Activated CD4-positive, alpha-beta T cell treated with anti-CD3 and anti-CD28 coated beads, Interleukin-2, amount 10 ng/mL, durations not matched to agents 24 days and 14 days (primary cell): ENCODE results near the gene LIPA. TPM values are rescaled to one million over a fixed set of nuclear protein-coding genes. Genes with fewer than 3 reads are reported as not detected.
"Not testable (repeated sequence)": the region's sequence is repeated elsewhere in the genome, so short reads cannot be mapped to it uniquely, and the experiment has no call there.

Source experiments
- DNase-seq: peaks from one replicate; pipeline ENCODE4 v3.0.0; 2022
- H3K27ac Mint-ChIP-seq: one replicate; pipeline ENCODE4 v1.8.0; 2022; ENCODE audit warnings: mild to moderate bottlenecking, mixed read lengths
- H3K27me3 Mint-ChIP-seq: one replicate; pipeline ENCODE4 v1.8.0; 2022; ENCODE audit warnings: mixed read lengths
- H3K36me3 Mint-ChIP-seq: one replicate; pipeline ENCODE4 v1.8.0; 2022; ENCODE audit warnings: low read depth, mild to moderate bottlenecking, mixed read lengths
- H3K4me1 Mint-ChIP-seq: one replicate; pipeline ENCODE4 v1.8.0; 2021; ENCODE audit warnings: mixed read lengths
- H3K4me3 Mint-ChIP-seq: one replicate; pipeline ENCODE4 v1.8.0; 2022; ENCODE audit warnings: mild to moderate bottlenecking, moderate library complexity, mixed read lengths
- H3K9me3 Mint-ChIP-seq: one replicate; pipeline ENCODE4 v1.8.0; 2021; ENCODE audit warnings: mixed read lengths
- intact Hi-C: fragments of 100-400 bp; cut with micrococcal nuclease; formaldehyde crosslinking; loops from one replicate; pipeline ENCODE4 v1.15.1; 2023
- total RNA-seq: library from RNA; stranded (reverse); gene quantifications from 2 replicates; pipeline ENCODE4 v1.2.3, GENCODE V29; 2022

Gene LIPA
- total RNA-seq, 1 donor from 2014 or later, result 9.1 TPM

DNA sequence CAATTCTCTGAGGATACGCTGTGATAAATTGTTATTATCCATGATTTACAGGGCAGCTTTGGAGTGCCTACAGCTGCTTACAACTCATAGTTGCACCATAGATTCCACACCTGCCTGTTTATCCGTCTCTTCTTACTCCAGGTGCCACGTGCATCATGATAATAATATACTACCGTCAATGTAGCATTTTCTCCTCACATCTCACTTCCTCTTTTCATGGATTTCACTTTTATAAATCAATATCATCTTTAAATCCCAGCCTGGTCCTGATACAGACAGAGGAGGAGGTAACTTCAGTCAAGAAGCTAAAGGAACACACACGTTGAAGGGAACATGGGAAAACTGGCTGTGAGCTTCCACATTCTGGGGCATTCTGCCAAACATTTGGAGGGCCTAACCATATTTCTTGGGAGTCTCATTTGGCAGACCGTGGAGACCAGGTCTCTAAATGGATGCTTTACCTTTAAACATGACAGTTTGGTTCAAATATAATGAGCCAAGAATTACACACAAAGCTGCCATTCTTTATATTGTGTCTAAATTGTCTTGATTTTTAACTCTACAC is 46.9 kb downstream of the LIPA start:
- Mint-ChIP-seq H3K27ac (no peak overlapping the region), H3K9me3 (no peaks in the 10 kb centered on the region), H3K36me3 (no peaks in the 10 kb centered on the region), H3K4me1 (peaks cover 15% of the 10 kb centered on the region), H3K4me3 (no peak overlapping the region), H3K27me3 (peaks cover 29% of the 10 kb centered on the region)
- no peak for DNase-seq
- intact Hi-C loops, result no loop called here

DNA sequence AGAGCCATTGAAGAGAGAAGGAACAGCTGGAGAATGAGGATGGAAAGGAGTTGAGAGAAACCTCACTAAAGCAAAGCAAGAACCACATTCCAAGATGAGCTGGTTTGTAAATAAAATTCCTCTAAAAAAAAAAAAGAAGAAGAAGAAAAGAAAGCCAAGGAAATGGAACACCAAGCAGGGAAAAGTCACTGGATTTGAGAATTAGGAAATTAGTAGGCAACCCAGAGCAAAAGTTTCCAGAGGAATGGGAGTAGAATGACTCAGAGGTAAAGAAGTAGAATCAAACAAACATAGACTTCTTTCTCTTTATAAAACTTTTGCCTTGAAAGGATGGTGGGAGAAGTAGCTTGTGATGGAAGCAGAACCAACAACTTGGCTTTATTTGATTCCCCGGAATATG is 48.3 kb downstream of the LIPA start:
- Mint-ChIP-seq H3K4me1 (peaks cover 15% of the 10 kb centered on the region), H3K27ac (no peak overlapping the region), H3K36me3 (no peaks in the 10 kb centered on the region), H3K9me3 (no peaks in the 10 kb centered on the region), H3K4me3 (no peak overlapping the region), H3K27me3 (peaks cover 27% of the 10 kb centered on the region)
- intact Hi-C loops, result no loop called here
- no peak for DNase-seq

DNA sequence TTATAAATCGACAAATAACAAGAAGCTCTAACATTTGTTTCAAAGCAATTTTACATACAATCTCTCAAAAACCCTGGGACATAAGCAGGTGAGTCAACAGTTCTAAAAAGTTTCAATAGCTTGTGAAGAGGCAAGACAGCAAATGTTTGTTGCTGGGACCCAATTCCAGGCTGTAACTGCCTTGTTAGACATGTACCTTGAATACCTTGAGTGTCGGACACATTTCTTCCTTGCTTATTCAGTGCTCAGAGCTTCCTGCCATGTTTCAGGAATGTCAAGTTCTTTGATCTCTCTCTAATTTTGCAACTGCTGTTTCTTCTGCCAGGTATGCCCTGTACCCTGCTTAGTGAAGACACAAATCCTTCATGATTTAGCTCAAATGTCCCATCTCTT is 49.5 kb downstream of the LIPA start:
- no peak overlapping the region for H3K27ac Mint-ChIP-seq
- H3K36me3 Mint-ChIP-seq, result no peaks in the 10 kb centered on the region
- peaks cover 11% of the 10 kb centered on the region for H3K4me1 Mint-ChIP-seq
- no peak overlapping the region for H3K4me3 Mint-ChIP-seq
- no peak for DNase-seq
- intact Hi-C loops, result no loop called here
- H3K9me3 Mint-ChIP-seq, result no peaks in the 10 kb centered on the region
- H3K27me3 Mint-ChIP-seq, result peaks cover 24% of the 10 kb centered on the region

DNA sequence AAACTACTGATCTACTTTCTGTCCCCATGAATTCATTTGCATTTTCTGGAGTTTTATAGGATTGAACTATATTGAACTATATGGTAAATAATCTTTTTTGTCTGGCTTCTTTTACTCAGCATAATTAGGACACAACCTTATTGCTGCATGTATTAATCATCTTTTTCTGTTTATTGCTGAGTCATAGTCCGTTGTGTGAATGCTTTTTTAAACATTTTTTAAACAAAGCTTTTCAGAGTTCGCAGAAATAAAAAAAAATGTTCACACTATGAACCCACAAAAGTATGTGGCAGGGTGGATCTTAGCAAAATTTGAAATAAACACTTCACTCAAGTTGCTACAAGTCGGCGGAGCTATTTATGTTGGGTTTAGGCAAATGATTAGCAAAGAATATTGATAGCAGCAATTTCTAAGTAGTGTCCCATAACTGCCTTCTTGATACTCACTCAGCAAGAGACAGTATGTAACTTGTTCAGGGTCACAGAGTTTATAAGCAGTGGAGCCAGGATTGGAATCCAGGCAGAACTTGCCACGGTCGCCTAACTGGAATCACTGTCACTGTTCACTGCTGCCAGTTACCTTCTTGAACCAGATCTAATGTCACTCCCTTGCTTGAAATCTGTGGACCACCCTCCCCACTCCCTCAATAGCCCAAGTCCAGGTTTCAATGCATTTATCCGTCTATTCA is 50.1 kb downstream of the LIPA start:
- H3K4me1 Mint-ChIP-seq, result peaks cover 6% of the 10 kb centered on the region
- no peak overlapping the region for H3K4me3 Mint-ChIP-seq
- DNase-seq, result no peak
- H3K36me3 Mint-ChIP-seq, result no peaks in the 10 kb centered on the region
- H3K27ac Mint-ChIP-seq, result no peak overlapping the region
- intact Hi-C loops, result no loop called here
- H3K9me3 Mint-ChIP-seq, result no peaks in the 10 kb centered on the region
- peaks cover 26% of the 10 kb centered on the region for H3K27me3 Mint-ChIP-seq

DNA sequence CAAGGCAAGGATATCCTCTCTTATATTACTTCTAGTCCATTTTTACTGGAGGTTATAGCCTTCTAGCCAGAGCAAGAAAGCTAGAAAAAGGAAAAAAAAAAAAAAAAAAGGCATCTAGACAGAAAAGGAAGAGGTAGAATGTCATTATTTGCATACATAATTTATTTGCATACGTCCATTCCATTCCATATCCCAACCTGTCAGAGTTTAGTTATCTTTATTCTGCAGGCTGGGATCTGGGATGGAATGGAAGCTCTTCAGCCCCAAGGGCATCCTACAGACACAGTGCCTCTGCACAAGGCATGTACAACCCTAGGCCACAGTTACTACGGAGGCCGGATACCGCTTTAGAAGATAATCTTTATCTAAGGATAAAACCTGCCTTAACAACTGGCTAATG is 54.1 kb downstream of the LIPA start:
- H3K27me3 Mint-ChIP-seq, result peaks cover 37% of the 10 kb centered on the region
- intact Hi-C loops, result no loop called here
- H3K9me3 Mint-ChIP-seq, result peaks cover 8% of the 10 kb centered on the region
- DNase-seq, result no peak
- no peak overlapping the region for H3K27ac Mint-ChIP-seq
- H3K36me3 Mint-ChIP-seq, result no peaks in the 10 kb centered on the region
- peaks cover 7% of the 10 kb centered on the region for H3K4me1 Mint-ChIP-seq
- H3K4me3 Mint-ChIP-seq, result no peak overlapping the region

DNA sequence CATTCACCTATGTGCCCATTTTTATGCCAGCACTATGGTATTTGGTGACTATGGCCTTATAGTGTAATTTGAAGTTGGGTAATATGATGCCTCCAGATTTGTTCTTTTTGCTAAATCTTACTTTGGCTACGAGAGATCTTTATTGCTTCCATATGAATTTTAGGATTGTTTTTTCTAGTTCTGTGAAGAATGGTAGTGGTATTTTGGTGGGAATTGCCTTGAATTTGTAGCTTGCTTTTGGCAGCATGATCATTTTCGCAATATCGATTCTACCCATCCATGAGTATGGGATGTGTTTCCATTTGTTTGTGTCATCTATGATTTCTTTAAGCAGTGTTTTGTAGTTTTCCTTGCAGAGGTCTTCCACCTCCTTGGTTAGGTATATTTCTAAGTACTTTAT is 60.3 kb downstream of the LIPA start:
- intact Hi-C loops, H3K27ac Mint-ChIP-seq, DNase-seq, H3K36me3 Mint-ChIP-seq, H3K4me1 Mint-ChIP-seq, H3K4me3 Mint-ChIP-seq: not testable (repeated sequence)
- Mint-ChIP-seq H3K9me3 (peaks cover 24% of the 10 kb centered on the region), H3K27me3 (peaks cover 34% of the 10 kb centered on the region)

DNA sequence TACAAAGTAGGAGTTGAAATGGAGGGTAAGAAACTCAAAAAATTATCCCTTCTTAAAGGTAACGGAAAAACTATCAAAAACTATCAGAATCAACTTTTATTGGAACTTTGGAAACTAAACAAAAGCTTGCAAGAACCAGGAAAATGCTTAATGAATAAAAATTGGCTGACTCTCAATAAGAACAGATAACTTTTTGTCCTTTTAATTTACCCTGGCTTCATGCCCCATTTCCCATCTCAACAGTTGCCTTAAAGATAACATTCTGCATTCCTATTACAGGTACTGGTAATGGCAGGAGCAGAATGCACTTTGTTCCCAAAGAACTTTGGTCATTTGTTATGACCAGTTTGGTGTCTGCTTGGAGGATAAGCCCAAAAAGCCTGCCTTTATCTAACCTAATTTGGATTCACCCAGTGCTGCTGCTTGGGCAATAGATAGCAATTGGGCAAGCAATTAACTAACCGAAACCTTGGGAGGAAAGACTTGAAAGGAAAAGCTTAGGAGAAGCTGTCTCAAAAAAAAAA is 62.3 kb downstream of the LIPA start:
- H3K9me3 Mint-ChIP-seq, result peaks cover 24% of the 10 kb centered on the region
- H3K27ac Mint-ChIP-seq, result no peak overlapping the region
- no peak for DNase-seq
- H3K36me3 Mint-ChIP-seq, result no peaks in the 10 kb centered on the region
- H3K27me3 Mint-ChIP-seq, result peaks cover 36% of the 10 kb centered on the region
- no peak overlapping the region for H3K4me3 Mint-ChIP-seq
- intact Hi-C loops, result no loop called here
- peaks cover 7% of the 10 kb centered on the region for H3K4me1 Mint-ChIP-seq

DNA sequence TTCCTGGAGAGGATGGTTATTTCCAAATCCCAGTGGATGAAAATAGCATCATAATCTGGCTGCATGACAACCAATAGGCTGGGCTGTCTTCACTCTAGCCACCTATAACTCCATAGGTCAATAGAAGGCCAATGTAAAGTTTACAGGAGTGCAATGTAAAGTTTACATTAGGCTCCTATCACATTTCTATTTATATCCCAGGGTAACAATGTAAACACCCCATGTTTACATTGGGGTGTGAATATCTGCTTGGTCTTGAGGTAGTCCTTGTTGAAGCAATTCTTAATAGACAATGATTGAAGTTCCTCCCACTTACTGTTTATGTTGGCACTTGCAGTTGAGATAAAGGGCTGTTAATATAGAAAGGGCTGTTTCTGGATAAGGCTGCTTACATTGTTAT is 65.9 kb downstream of the LIPA start:
- intact Hi-C loops, result no loop called here
- Mint-ChIP-seq H3K4me1 (no peaks in the 10 kb centered on the region), H3K27me3 (peaks cover 27% of the 10 kb centered on the region), H3K9me3 (peaks cover 8% of the 10 kb centered on the region), H3K36me3 (no peaks in the 10 kb centered on the region), H3K27ac (no peak overlapping the region), H3K4me3 (no peak overlapping the region)
- no peak for DNase-seq

DNA sequence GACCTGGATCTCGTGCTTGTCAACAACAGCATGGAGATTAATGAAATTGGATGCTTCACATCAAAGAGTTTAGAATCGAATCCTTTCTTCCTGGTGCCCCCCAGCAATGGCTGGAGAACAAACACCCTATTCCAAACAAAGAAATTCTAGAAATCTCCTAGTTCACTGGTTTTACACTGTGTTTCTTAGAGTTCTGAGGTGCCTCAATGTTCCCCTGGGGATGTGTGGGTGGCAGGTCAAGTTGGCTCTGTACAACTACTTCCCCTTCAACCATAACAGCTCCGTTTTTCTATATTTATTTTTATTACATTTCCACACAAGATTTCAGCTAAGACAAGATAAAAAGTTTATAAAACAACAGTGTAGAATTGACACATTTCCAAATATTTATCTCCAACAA is 66.9 kb downstream of the LIPA start:
- Mint-ChIP-seq H3K4me3 (no peak overlapping the region), H3K9me3 (peaks cover 5% of the 10 kb centered on the region), H3K27me3 (peaks cover 26% of the 10 kb centered on the region), H3K27ac (no peak overlapping the region), H3K36me3 (no peaks in the 10 kb centered on the region), H3K4me1 (no peaks in the 10 kb centered on the region)
- DNase-seq, result no peak
- intact Hi-C loops, result no loop called here

DNA sequence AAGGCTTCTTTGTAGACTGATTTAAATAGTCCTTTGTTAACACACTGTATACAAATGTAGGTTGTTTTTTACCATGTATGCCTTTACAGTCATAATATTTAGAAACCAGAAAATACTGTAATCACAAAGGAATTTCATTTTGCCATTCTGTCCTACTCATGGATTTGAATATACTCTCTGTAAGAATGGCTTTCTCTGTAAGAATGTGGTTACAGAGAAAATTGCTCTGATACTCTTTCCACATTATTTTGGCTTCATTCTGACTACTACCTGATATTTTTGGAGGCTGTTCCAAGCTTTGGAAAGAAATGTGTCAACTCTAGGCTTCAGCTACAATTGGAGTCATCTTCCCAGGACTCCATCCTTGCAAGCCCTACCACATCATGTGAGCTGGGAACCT is 68.0 kb downstream of the LIPA start:
- H3K4me3 Mint-ChIP-seq, result no peak overlapping the region
- H3K27ac Mint-ChIP-seq, result no peak overlapping the region
- H3K36me3 Mint-ChIP-seq, result no peaks in the 10 kb centered on the region
- no peak for DNase-seq
- no peaks in the 10 kb centered on the region for H3K4me1 Mint-ChIP-seq
- H3K27me3 Mint-ChIP-seq, result peaks cover 24% of the 10 kb centered on the region
- intact Hi-C loops, result no loop called here
- H3K9me3 Mint-ChIP-seq, result peaks cover 5% of the 10 kb centered on the region

DNA sequence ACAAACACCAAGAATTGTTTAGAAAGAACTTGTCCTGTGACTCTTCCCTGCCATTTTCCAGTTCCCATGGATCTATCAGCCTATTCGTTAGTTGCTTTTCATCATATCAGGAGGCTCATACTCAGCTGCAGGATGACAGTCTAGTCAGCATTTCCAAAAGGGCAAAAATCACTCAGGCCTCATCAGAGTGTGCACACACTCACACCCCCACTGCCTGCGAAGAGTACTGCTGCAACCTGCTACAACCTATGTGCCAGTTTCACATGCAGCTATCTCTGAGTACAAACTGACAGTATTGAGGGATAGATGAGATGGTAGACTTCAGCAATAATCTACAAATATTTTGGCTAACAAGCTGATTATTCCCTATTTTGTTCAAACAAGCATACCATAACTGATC is 68.7 kb downstream of the LIPA start:
- Mint-ChIP-seq H3K36me3 (no peaks in the 10 kb centered on the region), H3K27ac (no peak overlapping the region), H3K4me3 (no peak overlapping the region), H3K27me3 (peaks cover 24% of the 10 kb centered on the region), H3K9me3 (peaks cover 5% of the 10 kb centered on the region), H3K4me1 (no peaks in the 10 kb centered on the region)
- intact Hi-C loops, result no loop called here
- DNase-seq, result no peak

DNA sequence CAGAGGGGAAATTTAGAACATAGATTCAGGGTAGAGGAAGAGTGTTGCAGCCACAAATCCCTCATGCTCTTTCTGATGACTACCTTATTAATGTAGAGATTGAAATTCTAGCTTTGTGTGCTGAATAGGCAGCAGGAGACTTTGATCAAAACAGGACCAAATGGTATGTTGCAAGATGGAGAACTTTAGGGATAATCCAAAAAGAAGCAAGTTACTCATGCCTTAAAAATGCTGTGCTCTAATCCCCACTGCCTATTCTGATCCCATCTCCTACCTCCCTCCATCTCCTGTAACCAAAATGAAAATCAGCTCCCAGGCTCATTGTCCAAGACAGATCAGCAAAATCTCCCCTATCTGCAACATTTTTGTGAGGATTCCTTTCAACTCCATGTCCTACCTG is 75.8 kb downstream of the LIPA start:
- Mint-ChIP-seq H3K9me3 (peaks cover 5% of the 10 kb centered on the region), H3K4me1 (no peaks in the 10 kb centered on the region), H3K27ac (no peak overlapping the region), H3K36me3 (no peaks in the 10 kb centered on the region), H3K27me3 (peaks cover 34% of the 10 kb centered on the region), H3K4me3 (no peak overlapping the region)
- intact Hi-C loops, result no loop called here
- no peak for DNase-seq

DNA sequence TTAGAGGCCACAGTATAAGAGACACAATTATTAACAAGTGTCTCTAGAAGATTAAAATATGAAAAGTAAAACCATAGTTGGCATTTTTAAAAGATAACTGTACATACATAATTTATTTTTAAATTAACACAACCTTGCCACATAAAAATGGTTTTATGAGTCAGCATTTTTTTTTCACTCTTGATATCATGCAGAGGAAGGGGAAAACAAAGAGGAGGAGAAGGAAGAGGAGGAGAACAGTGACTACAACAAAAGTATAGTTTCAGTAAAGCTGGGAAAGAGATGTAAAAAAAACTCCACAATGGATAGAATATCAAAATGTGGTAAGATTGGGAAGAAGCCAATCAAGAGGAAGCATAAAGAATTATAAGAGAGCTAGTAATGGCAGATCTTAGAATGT is 78.5 kb downstream of the LIPA start:
- Mint-ChIP-seq H3K27me3 (peaks cover 45% of the 10 kb centered on the region), H3K4me3 (no peak overlapping the region), H3K4me1 (peaks cover 2% of the 10 kb centered on the region)

DNA sequence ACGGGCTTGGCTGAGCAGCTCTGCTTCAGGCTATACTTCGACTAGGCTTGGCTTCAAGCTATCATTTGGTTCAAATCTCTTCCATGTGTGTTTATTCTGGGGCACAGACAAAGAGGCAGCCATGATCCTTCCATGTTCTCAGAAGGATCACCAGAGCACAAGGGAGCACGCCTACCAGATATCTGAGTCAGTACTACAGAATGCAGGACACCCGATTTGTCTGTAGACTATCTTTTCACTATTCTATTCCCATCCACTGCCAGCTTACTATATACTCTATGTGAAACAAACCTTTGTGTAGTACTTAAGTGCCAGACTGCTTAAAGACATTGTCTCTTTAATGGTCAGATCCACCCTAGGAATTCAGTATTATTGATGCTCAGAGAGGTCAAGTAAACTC is 79.6 kb downstream of the LIPA start:
- no peak overlapping the region for H3K27ac Mint-ChIP-seq
- intact Hi-C loops, result no loop called here
- DNase-seq, result no peak
- H3K4me3 Mint-ChIP-seq, result no peak overlapping the region
- no peaks in the 10 kb centered on the region for H3K36me3 Mint-ChIP-seq
- H3K4me1 Mint-ChIP-seq, result peaks cover 2% of the 10 kb centered on the region
- peaks cover 5% of the 10 kb centered on the region for H3K9me3 Mint-ChIP-seq
- peaks cover 51% of the 10 kb centered on the region for H3K27me3 Mint-ChIP-seq

More for the DNA sequence above, 78.5 kb downstream of the LIPA start:
- Mint-ChIP-seq H3K27ac (no peak overlapping the region), H3K9me3 (peaks cover 5% of the 10 kb centered on the region), H3K36me3 (no peaks in the 10 kb centered on the region)
- intact Hi-C loops, result no loop called here
- no peak for DNase-seq
